Right lobe of liver (tissue), 6 donors: ENCODE results near the gene RAB28. TPM values are rescaled to one million over a fixed set of nuclear protein-coding genes. Genes with fewer than 3 reads are reported as not detected.

Experiments
- ATAC-seq, 4 donors: fragments of 200-7000 bp; cut with Tn5 transposase; one replicate each; pipeline ENCODE4 v1.9.1; 2020; ENCODE audit warnings: mild to moderate bottlenecking in 4 of 4, moderate library complexity in 4 of 4
- DNase-seq, 3 donors: peaks; one replicate each; pipeline ENCODE4 v3.0.0-alpha.2; 2020
- H3K27ac ChIP-seq, 3 donors: fragments of 200-600 bp; one replicate each; pipeline ENCODE4 v1.8.0; 2022
- H3K27me3 ChIP-seq, 2 donors: fragments of 200-600 bp; one replicate each; pipeline ENCODE4 v1.8.0; 2022
- H3K36me3 ChIP-seq, 4 donors: fragments of 200-600 bp; sonication (generic) in 1 of 4; one replicate each; pipeline versions ENCODE4 v1.5.1 to v1.8.0; 2017 to 2022; ENCODE audit warnings: control low read depth in 1 of 4
- H3K4me1 ChIP-seq, 4 donors: fragments of 200-600 bp; sonication (generic) in 1 of 4; one replicate each; pipeline versions ENCODE4 v1.5.1 to v1.8.0; 2017 to 2022; ENCODE audit warnings: control low read depth in 1 of 4
- H3K4me3 ChIP-seq, 3 donors: fragments of 200-600 bp; one replicate each; pipeline ENCODE4 v1.8.0; 2022
- H3K9me3 ChIP-seq, 4 donors: fragments of 200-600 bp; sonication (generic) in 1 of 4; one replicate each; pipeline versions ENCODE4 v1.5.1 to v1.8.0; 2017 to 2022; ENCODE audit warnings: control low read depth in 1 of 4
- POLR2A ChIP-seq: fragments of 450-650 bp; IDR thresholded peaks from one replicate; pipeline ENCODE4 v1.6.1; 2017; ENCODE audit warnings: antibody characterized with exemption, mild to moderate bottlenecking
- WGBS: methylation state at CpG from one replicate; pipeline ENCODE4 v1.1.6; 2018; ENCODE audit warnings: low coverage, low lambda C conversion rate; ENCODE audit not compliant: insufficient coverage; ENCODE audit errors: missing lambda C conversion rate; 5-methylcytosine and 5-hydroxymethylcytosine counted together
- intact Hi-C, 2 donors: fragments of 100-400 bp; cut with DNase I; formaldehyde crosslinking; loops; one replicate each; pipeline versions ENCODE4 v1.11.2 to v1.14.1; 2022
- total RNA-seq, 6 experiments: library from RNA; depleted of rRNA in 2 of 6; stranded (reverse); fragments of >200 nt in 2 of 6; fragmentation: NEBNext Ultra II Directional in 3 of 6; extraction: Animal tissue kit (Norgen Biotek cat#: 25700) in 3 of 6; gene quantifications; one replicate each; pipeline versions ENCODE4 v1.1.0 to v1.2.4, GENCODE V29; 2016 to 2023
- TF ChIP-seq, protein P1 (sequence below), 4 donors: fragments of 200-600 bp in 3 of 4; fragments of 450-650 bp in 1 of 4; IDR thresholded peaks; one replicate each; pipeline versions ENCODE4 v1.5.1 to v1.8.0; 2016 to 2022; ENCODE audit warnings: antibody characterized with exemption in 4 of 4, mild to moderate bottlenecking in 2 of 4
- donor health status: DM: no; HTN: yes; CAD: no.
- donor health status: DM: no; HTN: no; CAD: no.
- donor health status: DM: no; HTN: no; CAD: no.
- donor health status: DM: no; HTN: yes; CAD: no.
- donor health status: DM: no; HTN: yes; CAD: no.

RAB28 gene
- total RNA-seq, 6 experiments from 2014 or later, result 3.8 to 5.8 (median 5.1) TPM

DNA sequence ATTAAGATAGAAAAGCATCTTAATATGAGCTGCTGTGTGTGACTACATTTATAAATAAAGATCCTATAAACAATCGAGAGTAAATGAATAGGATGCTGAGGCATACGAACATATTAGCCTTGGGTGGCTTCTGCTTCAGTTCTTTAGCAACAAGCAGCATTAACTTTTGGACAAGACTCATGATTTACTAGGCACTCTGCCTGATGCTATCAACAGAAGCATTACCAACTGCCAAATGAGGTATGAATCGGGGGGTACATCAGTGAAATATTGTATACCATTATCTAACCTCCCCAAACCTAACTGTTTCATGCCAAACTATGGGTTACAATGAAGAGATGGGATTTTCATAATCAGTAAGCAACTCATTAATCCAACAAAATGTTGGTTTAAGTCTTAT lies 113.1 kb downstream of the RAB28 start:
- no peaks in the 10 kb centered on the region for H3K9me3 ChIP-seq
- TF ChIP-seq POLR2A, result no peak
- TF ChIP-seq, protein P1, sequence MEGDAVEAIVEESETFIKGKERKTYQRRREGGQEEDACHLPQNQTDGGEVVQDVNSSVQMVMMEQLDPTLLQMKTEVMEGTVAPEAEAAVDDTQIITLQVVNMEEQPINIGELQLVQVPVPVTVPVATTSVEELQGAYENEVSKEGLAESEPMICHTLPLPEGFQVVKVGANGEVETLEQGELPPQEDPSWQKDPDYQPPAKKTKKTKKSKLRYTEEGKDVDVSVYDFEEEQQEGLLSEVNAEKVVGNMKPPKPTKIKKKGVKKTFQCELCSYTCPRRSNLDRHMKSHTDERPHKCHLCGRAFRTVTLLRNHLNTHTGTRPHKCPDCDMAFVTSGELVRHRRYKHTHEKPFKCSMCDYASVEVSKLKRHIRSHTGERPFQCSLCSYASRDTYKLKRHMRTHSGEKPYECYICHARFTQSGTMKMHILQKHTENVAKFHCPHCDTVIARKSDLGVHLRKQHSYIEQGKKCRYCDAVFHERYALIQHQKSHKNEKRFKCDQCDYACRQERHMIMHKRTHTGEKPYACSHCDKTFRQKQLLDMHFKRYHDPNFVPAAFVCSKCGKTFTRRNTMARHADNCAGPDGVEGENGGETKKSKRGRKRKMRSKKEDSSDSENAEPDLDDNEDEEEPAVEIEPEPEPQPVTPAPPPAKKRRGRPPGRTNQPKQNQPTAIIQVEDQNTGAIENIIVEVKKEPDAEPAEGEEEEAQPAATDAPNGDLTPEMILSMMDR (IDR thresholded peaks at IDR 0.05), result no peak
- H3K4me3 ChIP-seq, result no peak overlapping the region
- no peaks in the 10 kb centered on the region for H3K27me3 ChIP-seq
- 86% methylated on average over 3 of the region's 3 CpGs for WGBS
- H3K4me1 ChIP-seq, result no peaks in the 10 kb centered on the region
- DNase-seq (no peak), ATAC-seq (no peak)
- H3K36me3 ChIP-seq, result no peaks in the 10 kb centered on the region
- H3K27ac ChIP-seq, result no peak overlapping the region
- intact Hi-C loops, result no loop called here

DNA sequence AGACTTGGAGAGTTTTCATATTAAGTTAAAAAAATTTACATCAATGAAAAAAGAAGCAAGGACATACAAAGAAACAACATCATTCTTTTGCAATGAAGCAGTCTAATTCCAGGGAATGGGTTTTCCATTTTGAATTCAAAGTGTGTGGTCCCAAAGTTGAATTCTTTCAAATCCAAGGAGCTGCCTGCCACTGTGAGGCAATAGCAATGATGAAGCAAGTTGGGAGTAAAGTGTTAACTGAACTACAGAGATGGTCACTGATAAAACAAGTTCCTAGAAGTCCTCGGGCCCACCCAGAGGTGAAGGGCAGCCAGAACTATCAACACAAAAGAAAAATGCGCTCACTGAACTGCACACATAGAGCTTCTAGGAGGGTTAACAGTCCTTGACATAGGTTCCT lies 115.9 kb downstream of the RAB28 start:
- no peak overlapping the region for H3K4me3 ChIP-seq
- ATAC-seq (no peak), DNase-seq (no peak)
- no peaks in the 10 kb centered on the region for H3K4me1 ChIP-seq
- no peaks in the 10 kb centered on the region for H3K9me3 ChIP-seq
- no peak overlapping the region for H3K27ac ChIP-seq
- TF ChIP-seq POLR2A, result no peak
- TF ChIP-seq, protein P1 (IDR thresholded peaks at IDR 0.05), result no peak
- no peaks in the 10 kb centered on the region for H3K27me3 ChIP-seq
- WGBS, result 72% methylated on average over 2 of the region's 2 CpGs
- intact Hi-C loops, result no loop called here
- no peaks in the 10 kb centered on the region for H3K36me3 ChIP-seq

DNA sequence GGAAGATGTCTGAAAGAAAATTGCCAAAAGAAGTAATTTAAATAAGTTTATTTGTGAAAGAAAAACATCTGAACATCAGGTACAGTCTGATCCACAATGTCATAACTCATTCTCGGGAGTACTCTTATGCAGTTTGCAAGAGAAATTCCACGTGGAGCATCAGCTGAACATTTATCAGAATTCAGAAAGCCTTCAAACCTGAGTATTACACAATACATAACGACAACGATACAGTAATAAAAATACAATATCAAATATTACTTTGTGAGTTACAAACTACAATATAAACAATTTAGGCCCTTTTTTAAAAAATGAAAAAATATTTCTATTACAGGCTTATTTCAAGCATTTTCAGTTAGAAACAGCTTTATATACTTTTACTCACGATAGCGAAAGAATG lies 116.4 kb downstream of the RAB28 start:
- DNase-seq, result no peak
- H3K4me3 ChIP-seq, result no peak overlapping the region
- TF ChIP-seq, protein P1 (IDR thresholded peaks at IDR 0.05), result no peak
- TF ChIP-seq POLR2A, result no peak
- intact Hi-C loops, result no loop called here
- no peaks in the 10 kb centered on the region for H3K27me3 ChIP-seq
- no peaks in the 10 kb centered on the region for H3K36me3 ChIP-seq
- no peaks in the 10 kb centered on the region for H3K4me1 ChIP-seq
- WGBS, result 97% methylated on average over 6 of the region's 6 CpGs
- H3K9me3 ChIP-seq, result no peaks in the 10 kb centered on the region
- no peak overlapping the region for H3K27ac ChIP-seq
- ATAC-seq, result no peak

DNA sequence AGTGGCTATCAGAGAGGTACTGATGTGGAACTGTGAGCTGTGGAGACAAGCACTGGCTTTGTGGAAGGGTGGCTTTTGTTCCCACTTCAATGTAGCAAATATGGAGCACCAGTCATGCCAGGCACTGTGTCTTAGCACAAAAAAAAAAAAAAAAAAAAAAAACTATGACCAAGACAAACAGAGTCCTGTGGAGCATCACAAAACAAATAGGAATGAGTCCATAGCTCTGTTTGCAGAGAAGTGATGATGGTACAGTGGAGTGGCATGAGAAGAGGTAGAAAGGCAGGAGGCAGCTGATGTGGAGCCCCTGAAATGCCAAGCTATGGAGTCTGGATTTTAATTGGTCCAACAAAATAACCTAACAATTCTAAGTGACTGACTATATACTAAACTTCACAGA lies 116.9 kb downstream of the RAB28 start:
- intact Hi-C loops, result no loop called here
- no peak for TF ChIP-seq POLR2A
- TF ChIP-seq, protein P1 (IDR thresholded peaks at IDR 0.05), result no peak
- no peak for DNase-seq

DNA sequence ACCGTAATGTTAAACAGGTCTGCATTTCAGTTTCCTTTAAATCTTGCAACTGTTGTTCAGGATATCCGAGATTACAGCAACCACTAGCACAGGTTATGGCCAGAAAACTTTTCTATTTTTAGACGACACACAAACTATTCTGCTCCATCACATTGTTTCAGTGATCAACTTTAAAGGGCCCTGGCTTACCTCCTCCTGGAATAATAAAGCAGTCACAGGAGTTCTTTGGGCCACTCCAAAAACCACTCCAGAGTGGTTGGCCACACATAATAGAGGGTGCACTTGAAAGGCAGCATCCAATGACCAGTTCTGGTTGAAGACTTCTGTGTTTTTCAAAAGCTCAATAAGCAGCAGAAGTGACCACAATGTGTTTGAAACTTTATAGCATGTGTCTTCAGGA lies 118.9 kb downstream of the RAB28 start:
- Histone ChIP-seq H3K36me3 (no peaks in the 10 kb centered on the region), H3K27ac (no peak overlapping the region), H3K9me3 (no peaks in the 10 kb centered on the region), H3K4me3 (no peak overlapping the region), H3K4me1 (no peaks in the 10 kb centered on the region), H3K27me3 (no peaks in the 10 kb centered on the region)
- DNase-seq (no peak), ATAC-seq (no peak)
- intact Hi-C loops, result no loop called here
- no peak for TF ChIP-seq POLR2A
- TF ChIP-seq, protein P1 (IDR thresholded peaks at IDR 0.05), result no peak
- WGBS, result 82% methylated on average over 3 of the region's 3 CpGs

More for the DNA sequence above, 116.9 kb downstream of the RAB28 start:
- Histone ChIP-seq H3K27ac (no peak overlapping the region), H3K27me3 (no peaks in the 10 kb centered on the region), H3K4me1 (no peaks in the 10 kb centered on the region), H3K9me3 (no peaks in the 10 kb centered on the region), H3K4me3 (no peak overlapping the region), H3K36me3 (no peaks in the 10 kb centered on the region)
- ATAC-seq, result no peak
